ENCODE data around the gene SMPD2. TPM values are rescaled to one million over a fixed set of nuclear protein-coding genes. Genes with fewer than 3 reads are reported as not detected.

The SMPD2 gene
- total RNA-seq, 4 donors from 2014 or later, result 2.8 to 16.3 (median 8.5) TPM

- Histone ChIP-seq H3K27ac (no peak overlapping the region), H3K27me3 (no peaks in the 10 kb centered on the region), H3K4me1 (no peaks in the 10 kb centered on the region), H3K36me3 (no peaks in the 10 kb centered on the region), H3K9me3 (no peaks in the 10 kb centered on the region), H3K4me3 (no peak overlapping the region)
- intact Hi-C loops (cut with DNase I; ENCODE audit: low total_unique reads), result no loop called here
- TF ChIP-seq CTCF (IDR thresholded peaks at IDR 0.05) (no peak), POLR2A (IDR thresholded peaks at IDR 0.05) (no peak)
- no peak for DNase-seq
These were observed 25.8 kb downstream of the SMPD2 start for GRCh38 chr6:109466212-109466923.

GRCh38 chr6:109467696-109468095 is 27.2 kb downstream of the SMPD2 start:
- H3K9me3 ChIP-seq, result no peaks in the 10 kb centered on the region
- no peaks in the 10 kb centered on the region for H3K4me1 ChIP-seq
- TF ChIP-seq CTCF (IDR thresholded peaks at IDR 0.05) (no peak), POLR2A (IDR thresholded peaks at IDR 0.05) (no peak)
- no peak for DNase-seq
- H3K27me3 ChIP-seq, result no peaks in the 10 kb centered on the region
- intact Hi-C loops (cut with DNase I; ENCODE audit: low total_unique reads), result no loop called here
- no peak overlapping the region for H3K27ac ChIP-seq
- H3K36me3 ChIP-seq, result no peaks in the 10 kb centered on the region
- H3K4me3 ChIP-seq, result no peak overlapping the region

- Histone ChIP-seq H3K36me3 (no peaks in the 10 kb centered on the region), H3K4me1 (no peaks in the 10 kb centered on the region), H3K9me3 (no peaks in the 10 kb centered on the region), H3K27ac (no peak overlapping the region), H3K4me3 (no peak overlapping the region), H3K27me3 (no peaks in the 10 kb centered on the region)
- TF ChIP-seq CTCF (IDR thresholded peaks at IDR 0.05), result no peak
- no peak for TF ChIP-seq POLR2A (IDR thresholded peaks at IDR 0.05)
- intact Hi-C loops (cut with DNase I; ENCODE audit: low total_unique reads), result no loop called here
- DNase-seq, result no peak
These were observed 29.2 kb downstream of the SMPD2 start for GRCh38 chr6:109469591-109470189.

GRCh38 chr6:109471105-109471810 is 30.7 kb downstream of the SMPD2 start:
- intact Hi-C loops (cut with DNase I; ENCODE audit: low total_unique reads), result no loop called here
- H3K9me3 ChIP-seq, result no peaks in the 10 kb centered on the region
- H3K4me3 ChIP-seq, result no peak overlapping the region
- H3K36me3 ChIP-seq, result no peaks in the 10 kb centered on the region
- H3K4me1 ChIP-seq, result no peaks in the 10 kb centered on the region
- H3K27ac ChIP-seq, result no peak overlapping the region
- H3K27me3 ChIP-seq, result no peaks in the 10 kb centered on the region
- no peak for TF ChIP-seq CTCF (IDR thresholded peaks at IDR 0.05)
- TF ChIP-seq POLR2A (IDR thresholded peaks at IDR 0.05), result no peak
- no peak for DNase-seq

All from uterus (tissue), 4 donors.